GM12864 (cell line): ENCODE data around the gene HSPA12A.

ENCODE experiments used
- DNase-seq: peaks from one replicate; pipeline ENCODE4 v3.0.0-alpha.2; 2011; ENCODE audit warnings: low read depth
- H3K4me3 ChIP-seq: 2 replicates; pipeline ENCODE4 v1.5.1; 2011; ENCODE audit warnings: mild to moderate bottlenecking, low read depth, low read length, control low read depth
- CTCF ChIP-seq: IDR thresholded peaks from 2 replicates; pipeline ENCODE4 v1.5.1; 2011; ENCODE audit warnings: low read depth, mild to moderate bottlenecking, moderate library complexity, low read length, control low read depth, inconsistent platforms; ENCODE audit errors: missing control alignments

The HSPA12A gene

GRCh38 chr10:116721547-116722392 is 20.6 kb downstream of the HSPA12A start:
- DNase-seq: no peak
- no peak overlapping the region for H3K4me3 ChIP-seq
- no peak for TF ChIP-seq CTCF

- TF ChIP-seq CTCF: no peak
- H3K4me3 ChIP-seq: no peak overlapping the region
- no peak for DNase-seq
Observed at GRCh38 chr10:116720668-116721546, 21.5 kb downstream of the HSPA12A start.

GRCh38 chr10:116720241-116720643 is 22.1 kb downstream of the HSPA12A start:
- no peak for DNase-seq
- no peak for TF ChIP-seq CTCF
- no peak overlapping the region for H3K4me3 ChIP-seq

GRCh38 chr10:116719804-116720203 is 22.6 kb downstream of the HSPA12A start:
- no peak for DNase-seq
- TF ChIP-seq CTCF: no peak
- H3K4me3 ChIP-seq: no peak overlapping the region

GRCh38 chr10:116718058-116718457 is 24.3 kb downstream of the HSPA12A start:
- DNase-seq: no peak
- TF ChIP-seq CTCF: no peak
- H3K4me3 ChIP-seq: no peak overlapping the region

GRCh38 chr10:116716381-116716780 is 26.0 kb downstream of the HSPA12A start:
- H3K4me3 ChIP-seq: no peak overlapping the region
- DNase-seq: no peak
- TF ChIP-seq CTCF: no peak
